GM12865 (cell line): ENCODE results near the gene SORCS2.

ENCODE experiments used
- DNase-seq: peaks from one replicate; pipeline ENCODE4 v3.0.0; 2010; ENCODE audit warnings: low read depth
- H3K4me3 ChIP-seq: 2 replicates; pipeline ENCODE4 v1.5.1; 2011; ENCODE audit warnings: mild to moderate bottlenecking, low read depth, low read length, control low read depth
- CTCF ChIP-seq: IDR thresholded peaks from 2 replicates; pipeline ENCODE4 v1.5.1; 2011; ENCODE audit warnings: low read length, control low read depth, low read depth, inconsistent platforms; ENCODE audit not compliant: insufficient read depth; ENCODE audit errors: missing control alignments

Gene SORCS2

GRCh38 chr4:7295197-7295910 lies 103.0 kb downstream of the SORCS2 start:
- H3K4me3 ChIP-seq, result no peak overlapping the region
- no peak for TF ChIP-seq CTCF
- no peak for DNase-seq

- H3K4me3 ChIP-seq, result no peak overlapping the region
- peak; percentile 58 for TF ChIP-seq CTCF
- DNase-seq, result peak; percentile 42
Observed at GRCh38 chr4:7295911-7296660, 103.7 kb downstream of the SORCS2 start.

GRCh38 chr4:7296661-7297335 lies 104.5 kb downstream of the SORCS2 start:
- H3K4me3 ChIP-seq, result no peak overlapping the region
- no peak for TF ChIP-seq CTCF
- no peak for DNase-seq

- no peak for DNase-seq
- no peak overlapping the region for H3K4me3 ChIP-seq
- TF ChIP-seq CTCF, result no peak
Observed at GRCh38 chr4:7297374-7297773, 105.0 kb downstream of the SORCS2 start.

- DNase-seq, result no peak
- H3K4me3 ChIP-seq, result no peak overlapping the region
- no peak for TF ChIP-seq CTCF
Observed at GRCh38 chr4:7297881-7298280, 105.5 kb downstream of the SORCS2 start.

GRCh38 chr4:7298619-7299009 lies 106.3 kb downstream of the SORCS2 start:
- DNase-seq, result no peak
- TF ChIP-seq CTCF, result no peak
- no peak overlapping the region for H3K4me3 ChIP-seq
